Natural killer cell (primary cell): ENCODE results near the gene G0S2. TPM values are rescaled to one million over a fixed set of nuclear protein-coding genes. Genes with fewer than 3 reads are reported as not detected.

Experiments
- ATAC-seq, 3 donors: fragments of 150-1000 bp in 2 of 3; fragments of 200-7000 bp in 1 of 3; cut with Tn5 transposase; 1 replicate in 1 of 3; 2 replicates in 2 of 3; pipeline ENCODE4 v1.10.0; 2021; ENCODE audit warnings: mild to moderate bottlenecking in 2 of 3, moderate library complexity in 2 of 3
- DNase-seq, 2 donors: peaks; one replicate each; pipeline versions ENCODE4 v3.0.0 to v3.0.0-alpha.2; 2013 to 2021; ENCODE audit warnings: mixed read lengths in 1 of 2
- H3K27ac ChIP-seq: one replicate; pipeline ENCODE4 v1.5.1; 2013; ENCODE audit warnings: mild to moderate bottlenecking, low read length
- H3K27me3 ChIP-seq: one replicate; pipeline ENCODE4 v1.6.1; 2013; ENCODE audit warnings: low read length; ENCODE audit not compliant: control insufficient read depth, insufficient read depth
- H3K36me3 ChIP-seq: one replicate; pipeline ENCODE4 v1.6.1; 2013; ENCODE audit warnings: low read length; ENCODE audit not compliant: control insufficient read depth, insufficient read depth
- H3K4me1 ChIP-seq: one replicate; pipeline ENCODE4 v1.6.1; 2013; ENCODE audit warnings: low read length; ENCODE audit not compliant: control insufficient read depth, insufficient read depth
- H3K4me3 ChIP-seq: one replicate; pipeline ENCODE4 v1.5.1; 2013; ENCODE audit warnings: low read length
- H3K9me3 ChIP-seq: one replicate; pipeline ENCODE4 v1.6.1; 2013; ENCODE audit warnings: low read length; ENCODE audit not compliant: control insufficient read depth, insufficient read depth
- H3K27ac Mint-ChIP-seq, 2 donors: one replicate each; pipeline ENCODE4 v1.8.0; 2022; ENCODE audit warnings: mild to moderate bottlenecking in 2 of 2, mixed read lengths in 2 of 2, moderate library complexity in 1 of 2
- H3K27me3 Mint-ChIP-seq, 2 donors: one replicate each; pipeline ENCODE4 v1.8.0; 2022; ENCODE audit warnings: low read depth in 2 of 2, mixed read lengths in 2 of 2
- H3K36me3 Mint-ChIP-seq: one replicate; pipeline ENCODE4 v1.8.0; 2022; ENCODE audit warnings: mixed read lengths
- H3K4me1 Mint-ChIP-seq, 2 donors: one replicate each; pipeline ENCODE4 v1.8.0; 2022; ENCODE audit warnings: mixed read lengths in 2 of 2
- H3K4me3 Mint-ChIP-seq: one replicate; pipeline ENCODE4 v1.8.0; 2022; ENCODE audit warnings: mild to moderate bottlenecking, moderate library complexity, mixed read lengths
- H3K9me3 Mint-ChIP-seq, 2 donors: one replicate each; pipeline ENCODE4 v1.8.0; 2022; ENCODE audit warnings: mixed read lengths in 2 of 2
- CTCF ChIP-seq: fragments of 200-600 bp; IDR thresholded peaks from one replicate; pipeline ENCODE4 v1.8.0; 2022; ENCODE audit warnings: antibody characterized with exemption
- WGBS: methylation state at CpG from one replicate; pipeline ENCODE4 v1.1.7; 2013; ENCODE audit warnings: missing lambda C conversion rate; ENCODE audit not compliant: insufficient coverage; 5-methylcytosine and 5-hydroxymethylcytosine counted together
- intact Hi-C: fragments of 100-400 bp; cut with micrococcal nuclease; formaldehyde crosslinking; loops from one replicate; pipeline ENCODE4 v1.14.2; 2022
- total RNA-seq, 4 donors: library from RNA; stranded (reverse); fragments of 120-200 nt in 1 of 4; gene quantifications; one replicate each; pipeline versions ENCODE4 v1.2.3 to v1.2.4, GENCODE V29; 2013 to 2022

G0S2 gene
- total RNA-seq, 3 donors from 2014 or later (not counting 1 experiment from before 2014, with no cell fraction given): 15.3 to 132 (median 22.0) TPM

- WGBS: 62% methylated on average over 2 of the region's 3 CpGs
- no peak overlapping the region for H3K4me3 Mint-ChIP-seq
- Histone ChIP-seq H3K9me3 (no peaks in the 10 kb centered on the region), H3K27ac (no peak overlapping the region), H3K27me3 (no peaks in the 10 kb centered on the region), H3K4me3 (no peak overlapping the region), H3K4me1 (no peaks in the 10 kb centered on the region), H3K36me3 (no peaks in the 10 kb centered on the region)
- H3K4me1 Mint-ChIP-seq: peaks cover 8% of the 10 kb centered on the region in 2 donors
- TF ChIP-seq CTCF: no peak
- DNase-seq (no peak), ATAC-seq (no peak)
- no peak overlapping the region for H3K27ac Mint-ChIP-seq
- peaks cover 0 to 5% of the 10 kb centered on the region in 2 donors for H3K27me3 Mint-ChIP-seq
- H3K9me3 Mint-ChIP-seq: no peaks in the 10 kb centered on the region
- intact Hi-C loops: loop anchor here (5.0 kb wide), 1 partner anchor 56 kb away; no protein-coding TSS in a partner anchor
- no peaks in the 10 kb centered on the region for H3K36me3 Mint-ChIP-seq
Measured at GRCh38 chr1:209691237-209691636, 16.0 kb downstream of the G0S2 start.

- H3K27me3 ChIP-seq: no peaks in the 10 kb centered on the region
- DNase-seq (no peak), ATAC-seq (no peak)
- H3K36me3 Mint-ChIP-seq: no peaks in the 10 kb centered on the region
- WGBS: 73% methylated on average over 4 of the region's 4 CpGs
- H3K27ac ChIP-seq: no peak overlapping the region
- H3K9me3 ChIP-seq: no peaks in the 10 kb centered on the region
- peaks cover 0 to 5% of the 10 kb centered on the region in 2 donors for H3K27me3 Mint-ChIP-seq
- intact Hi-C loops: loop anchor here (2.0 to 5.0 kb wide), 2 partner anchors 55 to 115 kb away; no protein-coding TSS in a partner anchor
- H3K9me3 Mint-ChIP-seq: no peaks in the 10 kb centered on the region
- TF ChIP-seq CTCF: no peak
- no peak overlapping the region for H3K27ac Mint-ChIP-seq
- no peaks in the 10 kb centered on the region for H3K4me1 ChIP-seq
- H3K4me3 Mint-ChIP-seq: no peak overlapping the region
- H3K36me3 ChIP-seq: no peaks in the 10 kb centered on the region
- peaks cover 7 to 9% of the 10 kb centered on the region in 2 donors for H3K4me1 Mint-ChIP-seq
- H3K4me3 ChIP-seq: no peak overlapping the region
Measured at GRCh38 chr1:209692296-209692695, 17.1 kb downstream of the G0S2 start.

- no peak overlapping the region for H3K27ac Mint-ChIP-seq
- TF ChIP-seq CTCF: peak; percentile 86
Measured at GRCh38 chr1:209692745-209693504, 17.7 kb downstream of the G0S2 start.

More at GRCh38 chr1:209692745-209693504, 17.7 kb downstream of the G0S2 start:
- no peak overlapping the region for H3K4me3 Mint-ChIP-seq
- intact Hi-C loops: loop anchor here (2.0 to 5.0 kb wide), 2 partner anchors 54 to 116 kb away; no protein-coding TSS in a partner anchor
- Histone ChIP-seq H3K36me3 (no peaks in the 10 kb centered on the region), H3K27ac (no peak overlapping the region), H3K4me3 (no peak overlapping the region), H3K27me3 (no peaks in the 10 kb centered on the region), H3K4me1 (no peaks in the 10 kb centered on the region), H3K9me3 (no peaks in the 10 kb centered on the region)
- 9% methylated on average over 3 of the region's 3 CpGs for WGBS
- H3K9me3 Mint-ChIP-seq: no peaks in the 10 kb centered on the region
- DNase-seq (peak; percentile 39 to 81), ATAC-seq (peak; percentile 63 to 65 (median 64))
- no peaks in the 10 kb centered on the region for H3K36me3 Mint-ChIP-seq
- peaks cover 9 to 11% of the 10 kb centered on the region in 2 donors for H3K4me1 Mint-ChIP-seq
- peaks cover 0 to 5% of the 10 kb centered on the region in 2 donors for H3K27me3 Mint-ChIP-seq
